ENCODE data around the gene PXDN. TPM values are rescaled to one million over a fixed set of nuclear protein-coding genes. Genes with fewer than 3 reads are reported as not detected.

The PXDN gene
- total and polyA plus RNA-seq, 2 of the 4 experiments (the other 2 are of a cell fraction): 153 to 332 TPM

- intact Hi-C loops (cut with micrococcal nuclease) (no loop called here), in situ Hi-C loops (cut with MboI; ENCODE audit: low sequenced_read_pairs) (no loop called here), dilution Hi-C loops (cut with HindIII; ENCODE audit: low sequenced_read_pairs, unreplicated experiment) (no loop called here)
- Histone ChIP-seq H3K23ac (ENCODE audit: low read depth, low read length) (no peak overlapping the region), H3K4me2 (ENCODE audit: low read depth, low read length) (no peak overlapping the region), H3K18ac (ENCODE audit: low read depth, low read length) (no peak overlapping the region; the same call in 1 of the 2 replicates), H2AK9ac (replicated peaks; ENCODE audit: low read depth, low read length, poor library complexity) (no peak overlapping the region), H3K4me3 (ENCODE audit: insufficient read depth, low read depth, low read length) (no peak overlapping the region), H3K9me1 (ENCODE audit: insufficient read depth, low read length) (0 out of 2 replicates have a peak, but pooled peaks cover 3% of the 10 kb centered on the region), H4K20me1 (ENCODE audit: insufficient read depth, low read length) (no peaks in the 10 kb centered on the region), H2BK5ac (ENCODE audit: low read depth, low read length, poor library complexity, severe bottlenecking) (no peak overlapping the region), H3K4ac (ENCODE audit: low read depth, low read length) (peak overlapping the region; percentile 61), H4K91ac (ENCODE audit: insufficient read depth, low read depth, low read length) (peak overlapping the region; percentile 50), H3K4me1 (ENCODE audit: control insufficient read depth, insufficient read depth, low read length) (peaks cover 7% of the 10 kb centered on the region), H3K9ac (ENCODE audit: low read depth, low read length) (no peak overlapping the region), H4K5ac (ENCODE audit: low read depth, low read length) (no peak overlapping the region), H3K27me3 (ENCODE audit: control insufficient read depth, insufficient read depth, low read length) (no peaks in the 10 kb centered on the region), H2BK120ac (ENCODE audit: low read depth, low read length) (peak overlapping the region; percentile 98), H2BK15ac (ENCODE audit: low read depth, low read length) (peak overlapping the region; percentile 70; the same call in 1 of the 3 replicates), H3K36me3 (ENCODE audit: control insufficient read depth, insufficient read depth, low read length) (no peaks in the 10 kb centered on the region), H2AK5ac (ENCODE audit: low read depth, low read length) (peak overlapping the region; percentile 80), H3K14ac (replicated peaks; ENCODE audit: low read depth, low read length) (peak overlapping the region; percentile 27; the same call in 1 of the 2 replicates), H3K27ac (ENCODE audit: insufficient read depth, low read length) (no peak overlapping the region), H2BK20ac (ENCODE audit: low read depth, low read length) (peak overlapping the region; percentile 79), H3K9me3 (ENCODE audit: control insufficient read depth, insufficient read depth, low read length) (no peaks in the 10 kb centered on the region), H4K8ac (ENCODE audit: low read depth in 2 of 2, low read length in 2 of 2) (peak overlapping the region in 1 of 2 experiments; percentile 36; a peak in 1 of 4 replicates), H3K56ac (ENCODE audit: extremely low read depth, insufficient read depth, low read length) (no peak overlapping the region), H3K79me1 (ENCODE audit: low read depth in 1 of 2, low read length in 2 of 2) (no peaks in the 10 kb centered on the region), H2AFZ (replicated peaks; ENCODE audit: low read length, poor library complexity) (no peak overlapping the region)
- ChIA-PET POLR2A (ENCODE audit: unreplicated experiment) (no interaction called here), CTCF (interaction anchor here (1.5 kb wide), 1 partner anchor 24 kb away, joined by 4 read pairs; no protein-coding TSS in a partner anchor)
- WGBS, 2 experiments (ENCODE audit: extremely low coverage in 2 of 2, insufficient read length in 1 of 2): 95% methylated on average over 7 of the region's 23 CpGs; no CpG with 5 or more reads in 1 of the 2 experiments
- DNase-seq (no peak), ATAC-seq (ENCODE audit: low read depth) (no peak)
- no TSS peak for BruUV-seq (replicated peaks)
- no peak for TF ChIP-seq SMC3 (IDR thresholded peaks at IDR 0.05; ENCODE audit: low read depth, low read length)
- TF ChIP-seq USF2 (IDR thresholded peaks at IDR 0.05; ENCODE audit: low read depth, low read length): no peak
- no peak for TF ChIP-seq MAZ (IDR thresholded peaks at IDR 0.05; ENCODE audit: borderline replicate concordance, low read depth, low read length)
- TF ChIP-seq MAFK (IDR thresholded peaks at IDR 0.05; ENCODE audit: low read depth, low read length): no peak
- no peak for TF ChIP-seq MXI1 (IDR thresholded peaks at IDR 0.05; ENCODE audit: borderline replicate concordance, low read depth, low read length)
- no peak for TF ChIP-seq CEBPB (IDR thresholded peaks at IDR 0.05; ENCODE audit: low read depth, low read length)
- no peak for TF ChIP-seq FOS (IDR thresholded peaks at IDR 0.05; ENCODE audit: low read depth, low read length)
- TF ChIP-seq, protein P1, sequence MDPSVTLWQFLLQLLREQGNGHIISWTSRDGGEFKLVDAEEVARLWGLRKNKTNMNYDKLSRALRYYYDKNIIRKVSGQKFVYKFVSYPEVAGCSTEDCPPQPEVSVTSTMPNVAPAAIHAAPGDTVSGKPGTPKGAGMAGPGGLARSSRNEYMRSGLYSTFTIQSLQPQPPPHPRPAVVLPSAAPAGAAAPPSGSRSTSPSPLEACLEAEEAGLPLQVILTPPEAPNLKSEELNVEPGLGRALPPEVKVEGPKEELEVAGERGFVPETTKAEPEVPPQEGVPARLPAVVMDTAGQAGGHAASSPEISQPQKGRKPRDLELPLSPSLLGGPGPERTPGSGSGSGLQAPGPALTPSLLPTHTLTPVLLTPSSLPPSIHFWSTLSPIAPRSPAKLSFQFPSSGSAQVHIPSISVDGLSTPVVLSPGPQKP (IDR thresholded peaks at IDR 0.05; ENCODE audit: borderline replicate concordance, low read depth, low read length): no peak
- TF ChIP-seq BHLHE40 (IDR thresholded peaks at IDR 0.05; ENCODE audit: low read depth, low read length): no peak
- TF ChIP-seq RAD21 (IDR thresholded peaks at IDR 0.05; ENCODE audit: low read length): no peak
- no peak for TF ChIP-seq RFX5 (IDR thresholded peaks at IDR 0.05; ENCODE audit: low read depth, low read length)
- no peak for TF ChIP-seq RCOR1 (IDR thresholded peaks at IDR 0.05; ENCODE audit: insufficient replicate concordance, low read length)
- TF ChIP-seq NFE2L2 (IDR thresholded peaks at IDR 0.05; ENCODE audit: low read depth, low read length): no peak
- no peak for TF ChIP-seq CHD1 (IDR thresholded peaks at IDR 0.05; ENCODE audit: low read depth, low read length)
Measured at GRCh38 chr2:1793001-1793867, 48.9 kb upstream of the PXDN start.
